Upper lobe of right lung (tissue), 1 donor: ENCODE data around the gene TTC33. TPM values are rescaled to one million over a fixed set of nuclear protein-coding genes. Genes with fewer than 3 reads are reported as not detected.
"Not testable (repeated sequence)": the region's sequence is repeated elsewhere in the genome, so short reads cannot be mapped to it uniquely, and the experiment has no call there.

Source experiments
- ATAC-seq: fragments of 200-7000 bp; cut with Tn5 transposase; one replicate; pipeline ENCODE4 v1.9.1; 2020; ENCODE audit warnings: mild to moderate bottlenecking, moderate library complexity
- DNase-seq: peaks from one replicate; pipeline ENCODE4 v3.0.0-alpha.2; 2020
- H3K27ac ChIP-seq: fragments of 200-600 bp; one replicate; pipeline ENCODE4 v1.8.0; 2022
- H3K27me3 ChIP-seq: fragments of 200-600 bp; one replicate; pipeline ENCODE4 v1.8.0; 2022; ENCODE audit warnings: mild to moderate bottlenecking
- H3K36me3 ChIP-seq: fragments of 200-600 bp; one replicate; pipeline ENCODE4 v1.8.0; 2022
- H3K4me1 ChIP-seq: fragments of 200-600 bp; one replicate; pipeline ENCODE4 v1.8.0; 2022
- H3K4me3 ChIP-seq: fragments of 200-600 bp; one replicate; pipeline ENCODE4 v1.8.0; 2022; ENCODE audit warnings: mild to moderate bottlenecking
- H3K9me3 ChIP-seq: fragments of 200-600 bp; one replicate; pipeline ENCODE4 v1.8.0; 2022
- intact Hi-C: fragments of 100-400 bp; cut with DNase I; formaldehyde crosslinking; loops from one replicate; pipeline ENCODE4 v1.11.0; 2022
- total RNA-seq: library from RNA; stranded (reverse); fragmentation: NEBNext Ultra II Directional; extraction: Animal tissue kit (Norgen Biotek cat#: 25700); gene quantifications from one replicate; pipeline ENCODE4 v1.2.1, GENCODE V29; 2021
- TF ChIP-seq, protein P1 (sequence below): fragments of 200-600 bp; IDR thresholded peaks from one replicate; pipeline ENCODE4 v1.8.0; 2022; ENCODE audit warnings: antibody characterized with exemption
- donor health status: DM: no; HTN: yes; CAD: no; lungs with severe emphysema.

Gene TTC33
- total RNA-seq, 1 donor from 2014 or later: 16.6 TPM

- H3K36me3 ChIP-seq: peaks cover 1% of the 10 kb centered on the region
- intact Hi-C loops: no loop called here
- H3K9me3 ChIP-seq: no peaks in the 10 kb centered on the region
- no peak overlapping the region for H3K4me3 ChIP-seq
- ATAC-seq (no peak), DNase-seq (no peak)
- H3K27ac ChIP-seq: no peak overlapping the region
- TF ChIP-seq, protein P1, sequence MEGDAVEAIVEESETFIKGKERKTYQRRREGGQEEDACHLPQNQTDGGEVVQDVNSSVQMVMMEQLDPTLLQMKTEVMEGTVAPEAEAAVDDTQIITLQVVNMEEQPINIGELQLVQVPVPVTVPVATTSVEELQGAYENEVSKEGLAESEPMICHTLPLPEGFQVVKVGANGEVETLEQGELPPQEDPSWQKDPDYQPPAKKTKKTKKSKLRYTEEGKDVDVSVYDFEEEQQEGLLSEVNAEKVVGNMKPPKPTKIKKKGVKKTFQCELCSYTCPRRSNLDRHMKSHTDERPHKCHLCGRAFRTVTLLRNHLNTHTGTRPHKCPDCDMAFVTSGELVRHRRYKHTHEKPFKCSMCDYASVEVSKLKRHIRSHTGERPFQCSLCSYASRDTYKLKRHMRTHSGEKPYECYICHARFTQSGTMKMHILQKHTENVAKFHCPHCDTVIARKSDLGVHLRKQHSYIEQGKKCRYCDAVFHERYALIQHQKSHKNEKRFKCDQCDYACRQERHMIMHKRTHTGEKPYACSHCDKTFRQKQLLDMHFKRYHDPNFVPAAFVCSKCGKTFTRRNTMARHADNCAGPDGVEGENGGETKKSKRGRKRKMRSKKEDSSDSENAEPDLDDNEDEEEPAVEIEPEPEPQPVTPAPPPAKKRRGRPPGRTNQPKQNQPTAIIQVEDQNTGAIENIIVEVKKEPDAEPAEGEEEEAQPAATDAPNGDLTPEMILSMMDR: no peak
- peaks cover 28% of the 10 kb centered on the region for H3K4me1 ChIP-seq
- no peaks in the 10 kb centered on the region for H3K27me3 ChIP-seq
Measured at GRCh38 chr5:40735609-40736008, 20.2 kb downstream of the TTC33 start.

- TF ChIP-seq, protein P1: no peak
- DNase-seq (no peak), ATAC-seq (no peak)
- intact Hi-C loops: no loop called here
- H3K27me3 ChIP-seq: no peaks in the 10 kb centered on the region
- no peaks in the 10 kb centered on the region for H3K36me3 ChIP-seq
- no peak overlapping the region for H3K27ac ChIP-seq
- H3K4me1 ChIP-seq: peaks cover 28% of the 10 kb centered on the region
- no peak overlapping the region for H3K4me3 ChIP-seq
- H3K9me3 ChIP-seq: no peaks in the 10 kb centered on the region
Measured at GRCh38 chr5:40734986-40735385, 20.8 kb downstream of the TTC33 start.

GRCh38 chr5:40733879-40734563, 21.7 kb downstream of the TTC33 start:
- TF ChIP-seq, protein P1: no peak
- DNase-seq: no peak
- peak; percentile 36 for ATAC-seq
- intact Hi-C loops: no loop called here
- H3K27me3 ChIP-seq: no peaks in the 10 kb centered on the region
- no peak overlapping the region for H3K27ac ChIP-seq
- no peaks in the 10 kb centered on the region for H3K36me3 ChIP-seq
- H3K4me1 ChIP-seq: peaks cover 28% of the 10 kb centered on the region
- no peaks in the 10 kb centered on the region for H3K9me3 ChIP-seq
- no peak overlapping the region for H3K4me3 ChIP-seq

DNA sequence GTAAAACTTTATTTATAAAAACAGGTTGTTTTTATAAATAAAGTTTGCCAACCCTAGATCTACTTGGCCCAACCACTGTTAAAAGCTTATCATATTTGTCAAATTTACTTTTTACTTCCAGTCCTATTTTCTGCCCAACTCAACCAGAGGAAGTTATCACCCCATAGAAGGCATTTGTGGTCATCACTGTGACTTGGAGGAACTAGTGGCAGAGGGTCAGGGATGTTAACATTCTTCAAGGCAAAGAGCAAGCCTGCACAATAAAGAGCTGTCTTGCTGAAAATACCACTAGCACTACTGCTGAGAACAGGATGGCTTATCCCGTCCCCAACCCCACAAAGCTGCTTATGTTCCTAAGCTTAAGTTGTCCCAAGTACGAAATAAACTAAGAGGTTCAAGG, 22.3 kb downstream of the TTC33 start:
- Histone ChIP-seq H3K36me3 (no peaks in the 10 kb centered on the region), H3K4me1 (peaks cover 28% of the 10 kb centered on the region), H3K27me3 (no peaks in the 10 kb centered on the region), H3K9me3 (no peaks in the 10 kb centered on the region), H3K4me3 (no peak overlapping the region), H3K27ac (no peak overlapping the region)
- DNase-seq: no peak
- ATAC-seq: peak; percentile 63
- intact Hi-C loops: no loop called here
- TF ChIP-seq, protein P1: no peak

GRCh38 chr5:40722497-40722911, 33.3 kb downstream of the TTC33 start:
- H3K9me3 ChIP-seq, H3K27me3 ChIP-seq, H3K27ac ChIP-seq, ATAC-seq, intact Hi-C loops, H3K4me1 ChIP-seq, H3K4me3 ChIP-seq, DNase-seq: not testable (repeated sequence)
- H3K36me3 ChIP-seq: peaks cover 13% of the 10 kb centered on the region

GRCh38 chr5:40720069-40720468, 35.7 kb downstream of the TTC33 start:
- intact Hi-C loops: no loop called here
- TF ChIP-seq, protein P1: no peak
- Histone ChIP-seq H3K9me3 (no peaks in the 10 kb centered on the region), H3K27ac (no peak overlapping the region), H3K27me3 (no peaks in the 10 kb centered on the region), H3K36me3 (peaks cover 11% of the 10 kb centered on the region), H3K4me3 (no peak overlapping the region), H3K4me1 (no peaks in the 10 kb centered on the region)
- ATAC-seq (no peak), DNase-seq (no peak)
